Tibial nerve (tissue), 4 donors: Measurements from ENCODE around the gene ITGB1.
"Not testable (repeated sequence)": the region's sequence is repeated elsewhere in the genome, so short reads cannot be mapped to it uniquely, and the experiment has no call there.

ENCODE experiments used
- CTCF ChIP-seq, 5 experiments: fragments of 200-600 bp in 3 of 5; fragments of 450-650 bp in 2 of 5; sonication (generic) in 3 of 5; IDR thresholded peaks; one replicate each; pipeline ENCODE4 v1.5.1; 2016 to 2019; ENCODE audit warnings: antibody characterized with exemption in 5 of 5, mild to moderate bottlenecking in 3 of 5, moderate library complexity in 2 of 5
- EP300 ChIP-seq, 2 donors: sonication (generic); formaldehyde crosslinking; IDR thresholded peaks; one replicate each; pipeline ENCODE4 v1.6.1; 2017; ENCODE audit warnings: antibody characterized with exemption in 2 of 2, mild to moderate bottlenecking in 1 of 2
- POLR2A ChIP-seq, 2 donors: fragments of 450-650 bp; IDR thresholded peaks; one replicate each; pipeline ENCODE4 v1.6.1; 2017; ENCODE audit warnings: antibody characterized with exemption in 2 of 2, mild to moderate bottlenecking in 2 of 2, moderate library complexity in 2 of 2

GRCh38 chr10:32992310-32992709 lies 34.3 kb upstream of the ITGB1 start:
- TF ChIP-seq POLR2A, CTCF, EP300 (IDR thresholded peaks at IDR 0.05): not testable (repeated sequence)
